GM23338 (cell line): ENCODE measurements around the gene MRLN. TPM values are rescaled to one million over a fixed set of nuclear protein-coding genes. Genes with fewer than 3 reads are reported as not detected.

Source experiments
- ATAC-seq: fragments of 200-7000 bp; cut with Tn5 transposase; 3 replicates; pipeline ENCODE4 v1.9.1; 2020
- DNase-seq: peaks from one replicate; pipeline ENCODE4 v3.0.0-alpha.2; 2015; ENCODE audit warnings: low spot score
- H2AFZ ChIP-seq: fragments of 200-600 bp; sonication (generic); 2 replicates; pipeline ENCODE4 v1.8.0; 2016; ENCODE audit warnings: antibody characterized with exemption, mild to moderate bottlenecking, moderate library complexity
- H3F3A ChIP-seq: fragments of 200-600 bp; sonication (generic); replicated peaks from 2 replicates; pipeline ENCODE4 v1.8.0; 2017; ENCODE audit warnings: antibody characterized with exemption, mixed run types, low read depth
- H3K27ac ChIP-seq: fragments of 200-600 bp; sonication (generic); 2 replicates; pipeline ENCODE4 v1.6.1; 2016; ENCODE audit warnings: low read depth
- H3K27me3 ChIP-seq: fragments of 200-600 bp; sonication (generic); 2 replicates; pipeline ENCODE4 v1.8.0; 2016; ENCODE audit warnings: mild to moderate bottlenecking, mixed run types, moderate library complexity; ENCODE audit not compliant: insufficient read depth
- H3K36me3 ChIP-seq: fragments of 200-600 bp; sonication (generic); 2 replicates; pipeline ENCODE4 v1.8.0; 2016; ENCODE audit warnings: mild to moderate bottlenecking; ENCODE audit not compliant: insufficient read depth
- H3K4me1 ChIP-seq: fragments of 200-600 bp; sonication (generic); 2 replicates; pipeline ENCODE4 v1.8.0; 2016; ENCODE audit warnings: mild to moderate bottlenecking, moderate library complexity; ENCODE audit not compliant: insufficient read depth
- H3K4me2 ChIP-seq: fragments of 200-600 bp; sonication (generic); 2 replicates; pipeline ENCODE4 v1.7.1; 2017; ENCODE audit warnings: mixed run types
- H3K4me3 ChIP-seq: fragments of 200-600 bp; sonication (generic); 2 replicates; pipeline ENCODE4 v1.6.1; 2016; ENCODE audit warnings: mixed run types
- H3K79me2 ChIP-seq: fragments of 200-600 bp; sonication (generic); replicated peaks from 2 replicates; pipeline ENCODE4 v1.8.0; 2017; ENCODE audit warnings: mild to moderate bottlenecking; ENCODE audit not compliant: insufficient read depth
- H3K9me2 ChIP-seq: fragments of 200-600 bp; sonication (generic); 2 replicates; pipeline ENCODE4 v1.8.0; 2017; ENCODE audit not compliant: insufficient read depth
- H4K20me1 ChIP-seq: fragments of 200-600 bp; sonication (generic); replicated peaks from 2 replicates; pipeline ENCODE4 v1.8.0; 2017; ENCODE audit warnings: mild to moderate bottlenecking; ENCODE audit not compliant: insufficient read depth
- H3K27ac Mint-ChIP-seq: 2 replicates; pipeline ENCODE4 v1.8.0; 2020; ENCODE audit warnings: inconsistent platforms, mild to moderate bottlenecking, moderate library complexity, mixed read lengths
- H3K27me3 Mint-ChIP-seq: 3 replicates; pipeline ENCODE4 v1.8.0; 2022; ENCODE audit warnings: low read depth, mild to moderate bottlenecking, moderate library complexity, mixed read lengths, inconsistent platforms; ENCODE audit not compliant: insufficient read depth, poor library complexity
- H3K36me3 Mint-ChIP-seq: 3 replicates; pipeline ENCODE4 v1.8.0; 2021; ENCODE audit warnings: low read depth, mild to moderate bottlenecking, inconsistent platforms, moderate library complexity, mixed read lengths
- H3K4me1 Mint-ChIP-seq: 3 replicates; pipeline ENCODE4 v1.8.0; 2020; ENCODE audit warnings: mild to moderate bottlenecking, inconsistent platforms, mixed read lengths
- H3K4me3 Mint-ChIP-seq: 3 replicates; pipeline ENCODE4 v1.8.0; 2021; ENCODE audit warnings: moderate library complexity, mild to moderate bottlenecking, inconsistent platforms, mixed read lengths
- H3K9me3 Mint-ChIP-seq: 3 replicates; pipeline ENCODE4 v1.8.0; 2020; ENCODE audit warnings: moderate library complexity, mild to moderate bottlenecking, inconsistent platforms, mixed read lengths
- CREB1 ChIP-seq: fragments of 250-450 bp; sonication (Bioruptor Pico); IDR thresholded peaks from 2 replicates; pipeline ENCODE4 v1.5.0; 2020; ENCODE audit warnings: low read depth, mild to moderate bottlenecking, moderate library complexity
- EZH2phosphoT487 ChIP-seq: fragments of 200-600 bp; sonication (generic); IDR thresholded peaks from one replicate; pipeline ENCODE4 v1.8.1; 2018; ENCODE audit warnings: antibody characterized with exemption; ENCODE audit not compliant: unreplicated experiment
- NANOG ChIP-seq: IDR thresholded peaks from 2 replicates; pipeline ENCODE4 v1.6.1; 2016; ENCODE audit warnings: antibody characterized with exemption, borderline replicate concordance
- ZNF114 ChIP-seq: fragments of 250-450 bp; sonication (Bioruptor Pico); IDR thresholded peaks from 2 replicates; pipeline ENCODE4 v1.5.0; 2020; ENCODE audit warnings: mild to moderate bottlenecking, moderate library complexity
- polyA plus RNA-seq: library from polyadenylated mRNA; unstranded; fragments of >200 nt; fragmentation: Nextera tagmentation; extraction: Ambion mirVana; gene quantifications from 2 replicates; pipeline ENCODE4 v1.2.1, GENCODE V29; 2016
- total RNA-seq: library from RNA; depleted of rRNA; stranded (reverse); fragments of >200 nt; shearing (Covaris generic); gene quantifications from 2 replicates; pipeline ENCODE4 v1.2.3, GENCODE V29; 2014
- TF ChIP-seq, protein P1 (sequence below): IDR thresholded peaks from one replicate; pipeline ENCODE4 v1.6.1; 2018; ENCODE audit warnings: antibody characterized with exemption; ENCODE audit not compliant: unreplicated experiment
- TF ChIP-seq, protein P2 (sequence below), 2 experiments: fragments of 200-600 bp in 1 of 2; sonication (generic) in 1 of 2; conservative IDR thresholded peaks; 2 replicates each; pipeline versions ENCODE4 v1.5.1 to v1.6.1; 2016 to 2017; ENCODE audit warnings: antibody characterized with exemption in 2 of 2, low read depth in 2 of 2, mild to moderate bottlenecking in 2 of 2, moderate library complexity in 1 of 2
- TF ChIP-seq, protein P3 (sequence below): fragments of 250-450 bp; sonication (Bioruptor Pico); IDR thresholded peaks from 2 replicates; pipeline ENCODE4 v1.5.0; 2020; ENCODE audit warnings: mild to moderate bottlenecking, moderate library complexity
- TF ChIP-seq, protein P4 (sequence below): IDR thresholded peaks from 2 replicates; pipeline ENCODE4 v1.6.1; 2016; ENCODE audit warnings: antibody characterized with exemption

The MRLN gene
- total and polyA plus RNA-seq, 2 experiments from 2014 or later, result not detected

DNA sequence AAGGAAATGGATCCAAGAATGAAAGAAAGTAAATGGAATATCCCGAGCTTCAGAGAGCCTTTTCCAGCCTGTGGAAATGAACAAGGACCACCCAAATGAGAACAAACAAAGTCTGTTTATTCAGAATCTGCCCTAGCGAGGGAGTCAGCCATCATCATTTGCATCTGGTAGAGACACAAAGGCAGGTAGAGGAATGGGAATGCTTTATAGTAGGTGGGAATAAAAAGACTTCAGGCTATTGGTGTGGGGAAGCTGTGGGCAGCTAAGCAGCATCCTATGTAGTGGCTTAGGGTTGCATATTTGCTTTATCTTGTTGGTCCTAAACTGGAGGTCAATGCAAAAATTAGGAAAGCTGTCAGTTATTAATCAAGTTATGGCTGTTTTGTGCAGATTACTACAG is 9.2 kb upstream of the MRLN start:
- Mint-ChIP-seq H3K4me3 (no peak overlapping the region), H3K27me3 (peaks cover 2% of the 10 kb centered on the region), H3K4me1 (peaks cover 7% of the 10 kb centered on the region), H3K27ac (no peak overlapping the region), H3K36me3 (peaks cover 12% of the 10 kb centered on the region; the same call in 2 of the 3 replicates), H3K9me3 (peaks cover 29% of the 10 kb centered on the region)
- no peak overlapping the region for H3K4me2 ChIP-seq
- H3K4me3 ChIP-seq, result no peak overlapping the region
- H3K9me2 ChIP-seq, result 0 out of 2 replicates have a peak, but pooled peaks cover 4% of the 10 kb centered on the region
- DNase-seq, result peak; percentile 11
- H3F3A ChIP-seq, result no peaks in the 10 kb centered on the region
- H3K27me3 ChIP-seq, result no peaks in the 10 kb centered on the region
- H3K36me3 ChIP-seq, result 0 out of 2 replicates have a peak, but pooled peaks cover 3% of the 10 kb centered on the region
- peak overlapping the region; percentile 56 for H2AFZ ChIP-seq
- H3K4me1 ChIP-seq, result peaks cover 10% of the 10 kb centered on the region; the same call in 1 of the 2 replicates
- H4K20me1 ChIP-seq, result no peaks in the 10 kb centered on the region
- no peaks in the 10 kb centered on the region for H3K79me2 ChIP-seq
- H3K27ac ChIP-seq, result no peak overlapping the region
- TF ChIP-seq, protein P1, sequence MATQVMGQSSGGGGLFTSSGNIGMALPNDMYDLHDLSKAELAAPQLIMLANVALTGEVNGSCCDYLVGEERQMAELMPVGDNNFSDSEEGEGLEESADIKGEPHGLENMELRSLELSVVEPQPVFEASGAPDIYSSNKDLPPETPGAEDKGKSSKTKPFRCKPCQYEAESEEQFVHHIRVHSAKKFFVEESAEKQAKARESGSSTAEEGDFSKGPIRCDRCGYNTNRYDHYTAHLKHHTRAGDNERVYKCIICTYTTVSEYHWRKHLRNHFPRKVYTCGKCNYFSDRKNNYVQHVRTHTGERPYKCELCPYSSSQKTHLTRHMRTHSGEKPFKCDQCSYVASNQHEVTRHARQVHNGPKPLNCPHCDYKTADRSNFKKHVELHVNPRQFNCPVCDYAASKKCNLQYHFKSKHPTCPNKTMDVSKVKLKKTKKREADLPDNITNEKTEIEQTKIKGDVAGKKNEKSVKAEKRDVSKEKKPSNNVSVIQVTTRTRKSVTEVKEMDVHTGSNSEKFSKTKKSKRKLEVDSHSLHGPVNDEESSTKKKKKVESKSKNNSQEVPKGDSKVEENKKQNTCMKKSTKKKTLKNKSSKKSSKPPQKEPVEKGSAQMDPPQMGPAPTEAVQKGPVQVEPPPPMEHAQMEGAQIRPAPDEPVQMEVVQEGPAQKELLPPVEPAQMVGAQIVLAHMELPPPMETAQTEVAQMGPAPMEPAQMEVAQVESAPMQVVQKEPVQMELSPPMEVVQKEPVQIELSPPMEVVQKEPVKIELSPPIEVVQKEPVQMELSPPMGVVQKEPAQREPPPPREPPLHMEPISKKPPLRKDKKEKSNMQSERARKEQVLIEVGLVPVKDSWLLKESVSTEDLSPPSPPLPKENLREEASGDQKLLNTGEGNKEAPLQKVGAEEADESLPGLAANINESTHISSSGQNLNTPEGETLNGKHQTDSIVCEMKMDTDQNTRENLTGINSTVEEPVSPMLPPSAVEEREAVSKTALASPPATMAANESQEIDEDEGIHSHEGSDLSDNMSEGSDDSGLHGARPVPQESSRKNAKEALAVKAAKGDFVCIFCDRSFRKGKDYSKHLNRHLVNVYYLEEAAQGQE, result no peak
- no peak for TF ChIP-seq ZNF114 (CRISPR knock-in tag)
- no peak for TF ChIP-seq EZH2phosphoT487
- no peak for TF ChIP-seq NANOG
- TF ChIP-seq, protein P2, sequence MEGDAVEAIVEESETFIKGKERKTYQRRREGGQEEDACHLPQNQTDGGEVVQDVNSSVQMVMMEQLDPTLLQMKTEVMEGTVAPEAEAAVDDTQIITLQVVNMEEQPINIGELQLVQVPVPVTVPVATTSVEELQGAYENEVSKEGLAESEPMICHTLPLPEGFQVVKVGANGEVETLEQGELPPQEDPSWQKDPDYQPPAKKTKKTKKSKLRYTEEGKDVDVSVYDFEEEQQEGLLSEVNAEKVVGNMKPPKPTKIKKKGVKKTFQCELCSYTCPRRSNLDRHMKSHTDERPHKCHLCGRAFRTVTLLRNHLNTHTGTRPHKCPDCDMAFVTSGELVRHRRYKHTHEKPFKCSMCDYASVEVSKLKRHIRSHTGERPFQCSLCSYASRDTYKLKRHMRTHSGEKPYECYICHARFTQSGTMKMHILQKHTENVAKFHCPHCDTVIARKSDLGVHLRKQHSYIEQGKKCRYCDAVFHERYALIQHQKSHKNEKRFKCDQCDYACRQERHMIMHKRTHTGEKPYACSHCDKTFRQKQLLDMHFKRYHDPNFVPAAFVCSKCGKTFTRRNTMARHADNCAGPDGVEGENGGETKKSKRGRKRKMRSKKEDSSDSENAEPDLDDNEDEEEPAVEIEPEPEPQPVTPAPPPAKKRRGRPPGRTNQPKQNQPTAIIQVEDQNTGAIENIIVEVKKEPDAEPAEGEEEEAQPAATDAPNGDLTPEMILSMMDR (conservative IDR thresholded peaks at IDR 0.05; ENCODE audit: low read depth in 2 of 2), result no peak
- ATAC-seq, result peak; percentile 36; the same call in 2 of the 3 replicates

- Histone ChIP-seq H2AFZ (no peak overlapping the region), H3K9me2 (0 out of 2 replicates have a peak, but pooled peaks cover 4% of the 10 kb centered on the region), H3K36me3 (0 out of 2 replicates have a peak, but pooled peaks cover 3% of the 10 kb centered on the region), H3K4me3 (no peak overlapping the region), H3K27me3 (no peaks in the 10 kb centered on the region), H3K4me2 (no peak overlapping the region), H4K20me1 (no peaks in the 10 kb centered on the region), H3K79me2 (no peaks in the 10 kb centered on the region), H3F3A (no peaks in the 10 kb centered on the region), H3K4me1 (peaks cover 13% of the 10 kb centered on the region; the same call in 1 of the 2 replicates), H3K27ac (no peak overlapping the region)
- Mint-ChIP-seq H3K4me1 (peaks cover 11% of the 10 kb centered on the region), H3K27me3 (peaks cover 2% of the 10 kb centered on the region), H3K36me3 (peaks cover 9% of the 10 kb centered on the region; the same call in 2 of the 3 replicates), H3K27ac (no peak overlapping the region), H3K4me3 (no peak overlapping the region), H3K9me3 (peaks cover 23% of the 10 kb centered on the region)
- ATAC-seq (no peak), DNase-seq (no peak)
- TF ChIP-seq EZH2phosphoT487, result no peak
- no peak for TF ChIP-seq NANOG
- TF ChIP-seq ZNF114 (CRISPR knock-in tag), result no peak
- no peak for TF ChIP-seq CREB1 (CRISPR knock-in tag)
- TF ChIP-seq, protein P3, sequence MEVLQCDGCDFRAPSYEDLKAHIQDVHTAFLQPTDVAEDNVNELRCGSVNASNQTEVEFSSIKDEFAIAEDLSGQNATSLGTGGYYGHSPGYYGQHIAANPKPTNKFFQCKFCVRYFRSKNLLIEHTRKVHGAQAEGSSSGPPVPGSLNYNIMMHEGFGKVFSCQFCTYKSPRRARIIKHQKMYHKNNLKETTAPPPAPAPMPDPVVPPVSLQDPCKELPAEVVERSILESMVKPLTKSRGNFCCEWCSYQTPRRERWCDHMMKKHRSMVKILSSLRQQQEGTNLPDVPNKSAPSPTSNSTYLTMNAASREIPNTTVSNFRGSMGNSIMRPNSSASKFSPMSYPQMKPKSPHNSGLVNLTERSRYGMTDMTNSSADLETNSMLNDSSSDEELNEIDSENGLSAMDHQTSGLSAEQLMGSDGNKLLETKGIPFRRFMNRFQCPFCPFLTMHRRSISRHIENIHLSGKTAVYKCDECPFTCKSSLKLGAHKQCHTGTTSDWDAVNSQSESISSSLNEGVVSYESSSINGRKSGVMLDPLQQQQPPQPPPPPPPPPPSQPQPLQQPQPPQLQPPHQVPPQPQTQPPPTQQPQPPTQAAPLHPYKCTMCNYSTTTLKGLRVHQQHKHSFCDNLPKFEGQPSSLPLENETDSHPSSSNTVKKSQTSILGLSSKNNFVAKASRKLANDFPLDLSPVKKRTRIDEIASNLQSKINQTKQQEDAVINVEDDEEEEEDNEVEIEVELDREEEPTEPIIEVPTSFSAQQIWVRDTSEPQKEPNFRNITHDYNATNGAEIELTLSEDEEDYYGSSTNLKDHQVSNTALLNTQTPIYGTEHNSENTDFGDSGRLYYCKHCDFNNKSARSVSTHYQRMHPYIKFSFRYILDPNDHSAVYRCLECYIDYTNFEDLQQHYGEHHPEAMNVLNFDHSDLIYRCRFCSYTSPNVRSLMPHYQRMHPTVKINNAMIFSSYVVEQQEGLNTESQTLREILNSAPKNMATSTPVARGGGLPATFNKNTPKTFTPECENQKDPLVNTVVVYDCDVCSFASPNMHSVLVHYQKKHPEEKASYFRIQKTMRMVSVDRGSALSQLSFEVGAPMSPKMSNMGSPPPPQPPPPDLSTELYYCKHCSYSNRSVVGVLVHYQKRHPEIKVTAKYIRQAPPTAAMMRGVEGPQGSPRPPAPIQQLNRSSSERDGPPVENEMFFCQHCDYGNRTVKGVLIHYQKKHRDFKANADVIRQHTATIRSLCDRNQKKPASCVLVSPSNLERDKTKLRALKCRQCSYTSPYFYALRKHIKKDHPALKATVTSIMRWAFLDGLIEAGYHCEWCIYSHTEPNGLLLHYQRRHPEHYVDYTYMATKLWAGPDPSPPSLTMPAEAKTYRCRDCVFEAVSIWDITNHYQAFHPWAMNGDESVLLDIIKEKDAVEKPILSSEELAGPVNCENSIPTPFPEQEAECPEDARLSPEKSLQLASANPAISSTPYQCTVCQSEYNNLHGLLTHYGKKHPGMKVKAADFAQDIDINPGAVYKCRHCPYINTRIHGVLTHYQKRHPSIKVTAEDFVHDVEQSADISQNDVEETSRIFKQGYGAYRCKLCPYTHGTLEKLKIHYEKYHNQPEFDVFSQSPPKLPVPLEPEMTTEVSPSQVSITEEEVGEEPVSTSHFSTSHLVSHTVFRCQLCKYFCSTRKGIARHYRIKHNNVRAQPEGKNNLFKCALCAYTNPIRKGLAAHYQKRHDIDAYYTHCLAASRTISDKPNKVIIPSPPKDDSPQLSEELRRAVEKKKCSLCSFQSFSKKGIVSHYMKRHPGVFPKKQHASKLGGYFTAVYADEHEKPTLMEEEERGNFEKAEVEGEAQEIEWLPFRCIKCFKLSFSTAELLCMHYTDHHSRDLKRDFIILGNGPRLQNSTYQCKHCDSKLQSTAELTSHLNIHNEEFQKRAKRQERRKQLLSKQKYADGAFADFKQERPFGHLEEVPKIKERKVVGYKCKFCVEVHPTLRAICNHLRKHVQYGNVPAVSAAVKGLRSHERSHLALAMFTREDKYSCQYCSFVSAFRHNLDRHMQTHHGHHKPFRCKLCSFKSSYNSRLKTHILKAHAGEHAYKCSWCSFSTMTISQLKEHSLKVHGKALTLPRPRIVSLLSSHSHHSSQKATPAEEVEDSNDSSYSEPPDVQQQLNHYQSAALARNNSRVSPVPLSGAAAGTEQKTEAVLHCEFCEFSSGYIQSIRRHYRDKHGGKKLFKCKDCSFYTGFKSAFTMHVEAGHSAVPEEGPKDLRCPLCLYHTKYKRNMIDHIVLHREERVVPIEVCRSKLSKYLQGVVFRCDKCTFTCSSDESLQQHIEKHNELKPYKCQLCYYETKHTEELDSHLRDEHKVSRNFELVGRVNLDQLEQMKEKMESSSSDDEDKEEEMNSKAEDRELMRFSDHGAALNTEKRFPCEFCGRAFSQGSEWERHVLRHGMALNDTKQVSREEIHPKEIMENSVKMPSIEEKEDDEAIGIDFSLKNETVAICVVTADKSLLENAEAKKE (CRISPR knock-in tag), result no peak
- TF ChIP-seq, protein P4, sequence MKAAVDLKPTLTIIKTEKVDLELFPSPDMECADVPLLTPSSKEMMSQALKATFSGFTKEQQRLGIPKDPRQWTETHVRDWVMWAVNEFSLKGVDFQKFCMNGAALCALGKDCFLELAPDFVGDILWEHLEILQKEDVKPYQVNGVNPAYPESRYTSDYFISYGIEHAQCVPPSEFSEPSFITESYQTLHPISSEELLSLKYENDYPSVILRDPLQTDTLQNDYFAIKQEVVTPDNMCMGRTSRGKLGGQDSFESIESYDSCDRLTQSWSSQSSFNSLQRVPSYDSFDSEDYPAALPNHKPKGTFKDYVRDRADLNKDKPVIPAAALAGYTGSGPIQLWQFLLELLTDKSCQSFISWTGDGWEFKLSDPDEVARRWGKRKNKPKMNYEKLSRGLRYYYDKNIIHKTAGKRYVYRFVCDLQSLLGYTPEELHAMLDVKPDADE, result no peak
Measured at GRCh38 chr10:59757966-59758365, 4.7 kb upstream of the MRLN start.
